GM12891 (cell line): ENCODE data around the gene IDH2.
"Not testable (repeated sequence)": the region's sequence is repeated elsewhere in the genome, so short reads cannot be mapped to it uniquely, and the experiment has no call there.

ENCODE experiments used
- POLR2A ChIP-seq: IDR thresholded peaks from 2 replicates; pipeline ENCODE4 v1.6.1; 2011; ENCODE audit warnings: low read depth, low read length, control low read depth
- POLR2AphosphoS5 ChIP-seq: IDR thresholded peaks from 2 replicates; pipeline ENCODE4 v1.6.1; 2011; ENCODE audit warnings: low read depth, low read length, control low read depth
- POU2F2 ChIP-seq: IDR thresholded peaks from 2 replicates; pipeline ENCODE4 v1.6.1; 2011; ENCODE audit warnings: low read depth, mild to moderate bottlenecking, control low read depth, low read length, moderate library complexity
- TAF1 ChIP-seq: IDR thresholded peaks from 2 replicates; pipeline ENCODE4 v1.6.1; 2011; ENCODE audit warnings: low read depth, low read length, control low read depth

GRCh38 chr15:90070623-90071022 is 31.6 kb downstream of the IDH2 start:
- TF ChIP-seq POLR2AphosphoS5, POLR2A, TAF1, POU2F2: not testable (repeated sequence)
